AG10803 (cell line): ENCODE results near the gene CDK7.

Source experiments
- DNase-seq: peaks from one replicate; pipeline ENCODE4 v3.0.0; 2010; ENCODE audit warnings: low read depth
- H3K4me3 ChIP-seq: 2 replicates; pipeline ENCODE4 v1.5.1; 2011; ENCODE audit warnings: mild to moderate bottlenecking, low read length, control low read depth
- CTCF ChIP-seq: conservative IDR thresholded peaks from 2 replicates; pipeline ENCODE4 v1.5.1; 2011; ENCODE audit warnings: mild to moderate bottlenecking, low read length, control low read depth, inconsistent platforms

Gene CDK7

DNA sequence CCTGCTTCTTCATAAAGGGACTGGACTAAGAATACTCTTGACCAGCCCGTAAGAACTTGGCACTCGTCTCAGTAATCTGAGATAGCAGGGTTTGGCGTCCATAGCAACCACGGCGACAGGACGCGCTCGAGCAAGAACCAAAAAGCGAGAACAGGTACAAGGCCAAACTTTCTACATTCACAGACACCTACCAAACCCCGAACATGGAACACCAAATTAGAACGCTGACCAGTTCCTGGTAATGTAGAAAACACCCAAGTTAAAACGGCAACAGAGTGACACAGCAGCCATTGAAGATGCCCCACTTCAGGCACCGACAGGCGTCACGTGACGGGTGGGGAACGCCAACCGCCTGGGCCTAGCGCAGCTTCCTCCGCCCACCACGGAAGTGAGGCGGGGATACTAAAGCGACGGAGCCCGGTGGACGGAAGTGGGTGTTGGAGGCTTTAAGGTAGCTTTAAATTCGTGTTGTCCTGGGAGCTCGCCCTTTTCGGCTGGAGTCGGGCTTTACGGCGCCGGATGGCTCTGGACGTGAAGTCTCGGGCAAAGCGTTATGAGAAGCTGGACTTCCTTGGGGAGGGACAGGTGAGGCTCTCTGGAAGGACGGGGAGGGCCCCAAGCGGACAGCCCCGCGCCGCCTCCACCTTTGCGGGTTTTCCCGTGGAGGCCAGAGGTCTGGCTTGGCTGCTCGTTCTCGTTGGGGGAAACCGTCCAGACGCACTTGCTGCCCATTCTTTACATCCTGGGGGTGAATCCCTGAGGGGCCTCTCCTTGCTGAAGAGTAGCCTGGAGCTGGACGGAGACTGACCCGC, at the start of gene CDK7:
TSS of gene CDK7 (plus strand) at position 430 of the 812 bp plus-strand sequence. CDS start at position 520, 90 bp downstream.
- no peak for TF ChIP-seq CTCF
- H3K4me3 ChIP-seq: peak within 1 kb of the TSS; percentile 92
- peak; percentile 87 for DNase-seq

GRCh38 chr5:69187342-69187741, 47.3 kb upstream of the CDK7 start:
- DNase-seq: no peak
- H3K4me3 ChIP-seq: no peak overlapping the region
- TF ChIP-seq CTCF: no peak

DNA sequence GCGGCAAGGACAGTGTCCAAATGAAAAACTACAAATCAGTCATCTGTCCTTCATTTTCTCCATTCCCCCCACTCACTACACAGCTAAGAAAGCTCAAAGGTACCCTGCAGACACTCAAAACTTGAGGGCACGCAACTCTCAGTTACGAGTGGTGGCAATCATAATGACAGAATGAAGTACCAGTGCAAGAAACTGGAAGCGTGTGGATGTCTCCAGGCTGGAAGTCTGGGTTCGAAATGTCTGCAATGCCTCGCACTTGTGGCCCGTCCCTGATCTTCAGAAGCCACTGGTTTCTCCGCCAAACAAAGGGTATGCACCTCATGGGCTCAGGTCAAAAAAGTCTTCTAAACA, 45.9 kb upstream of the CDK7 start:
- no peak for DNase-seq
- no peak for TF ChIP-seq CTCF
- peak overlapping the region; percentile 76 for H3K4me3 ChIP-seq

DNA sequence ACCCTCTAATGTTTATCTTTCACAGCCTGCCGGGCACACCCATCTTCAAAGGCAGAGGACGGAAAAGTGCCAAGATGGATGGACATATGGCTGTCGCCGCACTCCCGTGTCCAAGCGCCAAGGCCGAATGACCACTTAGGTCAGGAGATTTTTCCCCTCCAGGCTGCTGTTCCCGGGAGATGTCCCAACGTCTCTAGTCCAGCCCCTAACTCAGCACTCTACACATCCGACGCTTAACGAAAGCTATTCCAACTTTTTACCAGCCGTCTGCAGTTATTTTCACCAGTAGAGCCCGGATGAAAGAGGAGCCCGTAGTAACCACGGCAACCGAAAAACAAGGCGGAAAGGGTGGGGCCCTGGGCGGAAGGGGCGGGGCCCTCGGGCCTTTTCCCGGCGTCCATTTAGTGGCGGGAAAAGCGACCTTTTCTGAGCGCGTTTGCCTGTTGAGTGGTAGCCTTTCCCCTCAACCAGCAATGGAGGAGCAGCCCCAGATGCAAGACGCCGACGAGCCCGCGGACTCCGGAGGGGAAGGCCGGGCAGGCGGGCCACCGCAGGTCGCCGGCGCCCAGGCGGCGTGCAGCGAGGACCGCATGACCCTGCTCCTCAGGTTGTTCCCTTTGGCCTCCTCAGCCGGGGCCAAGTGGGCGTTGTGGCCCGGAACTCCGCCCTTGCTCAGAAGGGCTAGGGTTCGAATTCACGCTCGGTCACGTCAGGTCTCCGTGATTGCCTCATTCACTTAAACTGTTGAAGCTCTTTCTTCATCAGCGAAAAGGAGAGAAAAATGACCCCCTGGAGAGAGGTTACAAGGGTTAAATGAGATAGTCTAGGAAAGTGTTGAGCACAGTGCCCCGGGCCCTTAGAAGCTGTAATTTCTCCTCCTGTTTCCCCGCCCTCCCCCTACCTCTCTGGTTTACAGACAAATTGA, 45.3 kb upstream of the CDK7 start, which contains the start of gene CENPH:
TSS of gene CENPH (plus strand) at position 422 of the 925 bp plus-strand sequence. CDS start at position 474, 52 bp downstream.
- H3K4me3 ChIP-seq: peak within 1 kb of the TSS; percentile 76
- TF ChIP-seq CTCF: no peak
- DNase-seq: peak; percentile 85

DNA sequence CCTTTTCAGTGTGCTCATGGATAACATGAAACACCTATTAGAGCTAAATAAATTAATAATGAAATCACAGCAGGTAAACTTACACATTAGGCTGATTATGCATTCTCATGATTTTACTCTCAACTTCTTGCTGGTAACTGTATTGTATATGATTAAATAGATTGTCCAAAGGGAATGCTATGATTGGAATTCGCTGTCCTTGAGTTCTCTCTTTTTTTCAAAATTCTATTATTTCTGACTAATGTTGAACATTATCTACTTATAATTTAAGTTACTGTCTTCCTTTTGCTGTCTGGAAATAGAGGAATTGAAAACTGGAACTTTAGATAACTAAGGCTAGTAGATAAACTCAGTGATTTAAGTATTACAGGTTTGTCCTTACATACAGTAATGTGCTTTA, 32.2 kb upstream of the CDK7 start:
- H3K4me3 ChIP-seq: no peak overlapping the region
- no peak for TF ChIP-seq CTCF
- DNase-seq: no peak

DNA sequence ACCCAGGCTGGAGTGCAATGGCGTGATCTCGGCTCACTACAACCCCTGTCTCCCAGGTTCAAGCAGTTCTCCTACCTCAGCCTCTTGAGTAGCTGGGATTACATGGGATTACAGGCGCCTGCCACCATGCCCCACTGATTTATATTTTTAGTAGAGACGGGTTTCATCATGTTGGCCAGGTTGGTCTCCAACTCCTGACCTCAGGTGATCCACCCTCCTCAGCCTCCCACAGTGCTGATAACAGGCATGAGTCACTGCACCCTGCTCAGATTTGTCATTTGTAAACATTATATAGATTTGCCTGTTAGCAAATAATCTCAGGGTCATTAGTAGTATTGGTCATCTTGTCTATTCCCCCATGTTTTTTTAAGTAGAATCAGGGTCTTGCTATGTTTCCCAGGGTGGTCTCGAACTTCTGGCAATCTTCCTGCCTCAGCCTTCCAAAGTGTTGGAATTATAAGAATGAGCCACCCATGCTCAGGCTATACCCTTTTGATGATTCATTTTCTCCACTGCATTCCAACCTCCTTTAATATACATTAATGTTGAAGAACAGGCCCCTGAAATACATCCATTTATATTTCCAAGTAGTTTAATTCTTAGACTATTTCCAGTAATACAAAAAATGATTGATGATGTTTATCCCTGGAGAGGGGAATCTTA, 28.0 kb upstream of the CDK7 start:
- TF ChIP-seq CTCF: no peak
- no peak for DNase-seq
- H3K4me3 ChIP-seq: no peak overlapping the region
